Measurements from ENCODE around the gene TMEM171. TPM values are rescaled to one million over a fixed set of nuclear protein-coding genes. Genes with fewer than 3 reads are reported as not detected.

TMEM171 gene
- total and polyA plus RNA-seq, 2 of the 4 experiments (the other 2 are of a cell fraction), result 3.0 to 5.1 TPM

- Histone ChIP-seq H2AFZ (replicated peaks; ENCODE audit: low read length, poor library complexity) (no peak overlapping the region), H2BK20ac (ENCODE audit: low read depth, low read length) (no peak overlapping the region), H3K79me1 (ENCODE audit: low read depth in 1 of 2, low read length in 2 of 2) (no peaks in the 10 kb centered on the region), H2BK120ac (ENCODE audit: low read depth, low read length) (no peak overlapping the region), H3K4ac (ENCODE audit: low read depth, low read length) (no peak overlapping the region), H2AK9ac (replicated peaks; ENCODE audit: low read depth, low read length, poor library complexity) (no peak overlapping the region), H2BK15ac (ENCODE audit: low read depth, low read length) (no peak overlapping the region), H4K8ac (ENCODE audit: low read depth in 2 of 2, low read length in 2 of 2) (no peak overlapping the region), H3K9me1 (ENCODE audit: insufficient read depth, low read length) (no peaks in the 10 kb centered on the region), H4K20me1 (ENCODE audit: insufficient read depth, low read length) (no peaks in the 10 kb centered on the region), H3K4me3 (ENCODE audit: insufficient read depth, low read depth, low read length) (no peak overlapping the region), H3K56ac (ENCODE audit: extremely low read depth, insufficient read depth, low read length) (no peak overlapping the region), H3K27ac (ENCODE audit: insufficient read depth, low read length) (no peak overlapping the region), H3K4me1 (ENCODE audit: control insufficient read depth, insufficient read depth, low read length) (no peaks in the 10 kb centered on the region), H3K4me2 (ENCODE audit: low read depth, low read length) (no peak overlapping the region), H4K5ac (ENCODE audit: low read depth, low read length) (no peak overlapping the region), H3K9me3 (ENCODE audit: control insufficient read depth, insufficient read depth, low read length) (no peaks in the 10 kb centered on the region), H2AK5ac (ENCODE audit: low read depth, low read length) (no peak overlapping the region), H4K91ac (ENCODE audit: insufficient read depth, low read depth, low read length) (no peak overlapping the region), H3K23ac (ENCODE audit: low read depth, low read length) (no peak overlapping the region), H3K9ac (ENCODE audit: low read depth, low read length) (no peak overlapping the region), H3K27me3 (ENCODE audit: control insufficient read depth, insufficient read depth, low read length) (no peaks in the 10 kb centered on the region; the same call in 1 of the 2 replicates), H2BK5ac (ENCODE audit: low read depth, low read length, poor library complexity, severe bottlenecking) (no peak overlapping the region), H3K18ac (ENCODE audit: low read depth, low read length) (no peak overlapping the region), H3K14ac (replicated peaks; ENCODE audit: low read depth, low read length) (no peak overlapping the region), H3K36me3 (ENCODE audit: control insufficient read depth, insufficient read depth, low read length) (no peaks in the 10 kb centered on the region)
- DNase-seq (no peak), ATAC-seq (ENCODE audit: low read depth) (no peak)
- POLR2A ChIA-PET (ENCODE audit: unreplicated experiment), result no interaction called here
- WGBS, 2 experiments (ENCODE audit: extremely low coverage in 2 of 2, insufficient read length in 1 of 2), result 86% methylated on average over 1 of the region's 5 CpGs; no CpG with 5 or more reads in 1 of the 2 experiments
- intact Hi-C loops (cut with micrococcal nuclease), result no loop called here
- no TSS peak for BruUV-seq (replicated peaks)
- TF ChIP-seq CHD1 (IDR thresholded peaks at IDR 0.05; ENCODE audit: low read depth, low read length) (no peak), POLR2A (IDR thresholded peaks at IDR 0.05; ENCODE audit: low read depth, low read length) (no peak), MAFK (IDR thresholded peaks at IDR 0.05; ENCODE audit: low read depth, low read length) (no peak), RCOR1 (IDR thresholded peaks at IDR 0.05; ENCODE audit: insufficient replicate concordance, low read length) (no peak), NFE2L2 (IDR thresholded peaks at IDR 0.05; ENCODE audit: low read depth, low read length) (no peak), CTCF (conservative IDR thresholded peaks at IDR 0.05; ENCODE audit: low read depth, low read length) (no peak), RFX5 (IDR thresholded peaks at IDR 0.05; ENCODE audit: low read depth, low read length) (no peak), USF2 (IDR thresholded peaks at IDR 0.05; ENCODE audit: low read depth, low read length) (no peak), ELK1 (IDR thresholded peaks at IDR 0.05; ENCODE audit: borderline replicate concordance, low read depth, low read length) (no peak), MAZ (IDR thresholded peaks at IDR 0.05; ENCODE audit: borderline replicate concordance, low read depth, low read length) (no peak), SMC3 (IDR thresholded peaks at IDR 0.05; ENCODE audit: low read depth, low read length) (no peak), FOS (IDR thresholded peaks at IDR 0.05; ENCODE audit: low read depth, low read length) (no peak), RAD21 (IDR thresholded peaks at IDR 0.05; ENCODE audit: low read length) (no peak), MXI1 (IDR thresholded peaks at IDR 0.05; ENCODE audit: borderline replicate concordance, low read depth, low read length) (no peak), BHLHE40 (IDR thresholded peaks at IDR 0.05; ENCODE audit: low read depth, low read length) (no peak), CEBPB (IDR thresholded peaks at IDR 0.05; ENCODE audit: low read depth, low read length) (no peak)
- dilution Hi-C loops (cut with HindIII; ENCODE audit: low sequenced_read_pairs, unreplicated experiment), result no loop called here
- in situ Hi-C loops (cut with MboI; ENCODE audit: low sequenced_read_pairs), result no loop called here
- CTCF ChIA-PET, result no interaction called here
These were observed 8.8 kb downstream of the TMEM171 start for GRCh38 chr5:73129143-73129542.
